Smooth muscle cell (in vitro differentiated cells): Measurements from ENCODE around the gene STK11IP. TPM values are rescaled to one million over a fixed set of nuclear protein-coding genes. Genes with fewer than 3 reads are reported as not detected.

Experiments
- DNase-seq: peaks from one replicate; lab custom pipeline; 2025; ENCODE audit not compliant: unreplicated experiment; lab: John Stamatoyannopoulos, UW
- H2AFZ ChIP-seq: fragments of 200-600 bp; sonication (generic); 2 replicates; pipeline ENCODE4 v1.6.0; 2016; ENCODE audit warnings: antibody characterized with exemption, low read depth, mild to moderate bottlenecking
- H3F3A ChIP-seq: fragments of 200-600 bp; sonication (generic); 2 replicates; pipeline ENCODE4 v1.6.0; 2017; ENCODE audit warnings: antibody characterized with exemption, low read depth
- H3K27ac ChIP-seq: fragments of 200-600 bp; sonication (generic); 2 replicates; pipeline ENCODE4 v1.5.1; 2016; ENCODE audit warnings: low read depth, mild to moderate bottlenecking
- H3K27me3 ChIP-seq: fragments of 200-600 bp; sonication (generic); 2 replicates; pipeline ENCODE4 v1.6.1; 2016; ENCODE audit warnings: low read depth, mild to moderate bottlenecking
- H3K36me3 ChIP-seq: fragments of 200-600 bp; sonication (generic); 2 replicates; pipeline ENCODE4 v1.5.1; 2016; ENCODE audit warnings: low read depth
- H3K4me1 ChIP-seq: fragments of 200-600 bp; sonication (generic); 2 replicates; pipeline ENCODE4 v1.5.1; 2016; ENCODE audit warnings: low read depth
- H3K4me2 ChIP-seq: fragments of 200-600 bp; sonication (generic); 2 replicates; pipeline ENCODE4 v1.6.0; 2016; ENCODE audit warnings: mild to moderate bottlenecking
- H3K4me3 ChIP-seq: fragments of 200-600 bp; sonication (generic); 2 replicates; pipeline ENCODE4 v1.5.1; 2016; ENCODE audit warnings: mild to moderate bottlenecking
- H3K79me2 ChIP-seq: fragments of 200-600 bp; sonication (generic); 2 replicates; pipeline ENCODE4 v1.6.0; 2016; ENCODE audit warnings: low read depth, mild to moderate bottlenecking
- H3K9ac ChIP-seq: fragments of 200-600 bp; sonication (generic); 2 replicates; pipeline ENCODE4 v1.6.0; 2016; ENCODE audit warnings: low read depth
- H3K9me3 ChIP-seq: fragments of 200-600 bp; sonication (generic); replicated peaks from 2 replicates; pipeline ENCODE4 v1.5.1; 2016; ENCODE audit warnings: low read depth
- H4K20me1 ChIP-seq: fragments of 200-600 bp; sonication (generic); 2 replicates; pipeline ENCODE4 v1.6.0; 2016; ENCODE audit warnings: low read depth
- CTCF ChIP-seq: fragments of 200-600 bp; sonication (generic); IDR thresholded peaks from 2 replicates; pipeline ENCODE4 v1.5.1; 2017; ENCODE audit warnings: borderline replicate concordance, mild to moderate bottlenecking, antibody characterized with exemption; ENCODE audit not compliant: insufficient read depth, poor library complexity, severe bottlenecking
- WGBS: methylation state at CpG from one replicate; pipeline ENCODE4 v1.1.7; 2016; ENCODE audit warnings: low lambda C conversion rate; 5-methylcytosine and 5-hydroxymethylcytosine counted together
- microRNA-seq: library from miRNA; unstranded; fragments of <30 nt; microRNA quantifications from one replicate; pipeline ENCODE4, GENCODE V29; 2016; ENCODE audit warnings: borderline number of aligned reads
- polyA plus RNA-seq: library from polyadenylated mRNA; unstranded; fragments of >200 nt; fragmentation: Nextera tagmentation; extraction: Ambion mirVana; gene quantifications from 2 replicates; pipeline ENCODE4 v1.2.1, GENCODE V29; 2016
- small RNA-seq: library from RNA; depleted of rRNA; stranded (forward); fragments of <200 nt; gene quantifications from one replicate; pipeline ENCODE3, GENCODE V24; 2014
- total RNA-seq: library from RNA; depleted of rRNA; stranded (reverse); fragments of >200 nt; gene quantifications from 2 replicates; pipeline ENCODE4 v1.2.3, GENCODE V29; 2014

Gene STK11IP
- total and polyA plus RNA-seq, 2 experiments from 2014 or later = 10.2 to 13.6 TPM

GRCh38 chr2:219664944-219665343 is 67.3 kb downstream of the STK11IP start:
- Histone ChIP-seq H3F3A (no peaks in the 10 kb centered on the region), H3K4me3 (no peak overlapping the region), H2AFZ (no peak overlapping the region), H3K9ac (no peak overlapping the region), H3K36me3 (no peaks in the 10 kb centered on the region), H3K4me2 (no peak overlapping the region), H3K9me3 (no peaks in the 10 kb centered on the region), H3K27me3 (no peaks in the 10 kb centered on the region), H3K79me2 (no peaks in the 10 kb centered on the region), H3K4me1 (no peaks in the 10 kb centered on the region), H4K20me1 (no peaks in the 10 kb centered on the region), H3K27ac (no peak overlapping the region)
- no peak for DNase-seq
- no peak for TF ChIP-seq CTCF
- 36% methylated on average over 4 of the region's 4 CpGs for WGBS

DNA sequence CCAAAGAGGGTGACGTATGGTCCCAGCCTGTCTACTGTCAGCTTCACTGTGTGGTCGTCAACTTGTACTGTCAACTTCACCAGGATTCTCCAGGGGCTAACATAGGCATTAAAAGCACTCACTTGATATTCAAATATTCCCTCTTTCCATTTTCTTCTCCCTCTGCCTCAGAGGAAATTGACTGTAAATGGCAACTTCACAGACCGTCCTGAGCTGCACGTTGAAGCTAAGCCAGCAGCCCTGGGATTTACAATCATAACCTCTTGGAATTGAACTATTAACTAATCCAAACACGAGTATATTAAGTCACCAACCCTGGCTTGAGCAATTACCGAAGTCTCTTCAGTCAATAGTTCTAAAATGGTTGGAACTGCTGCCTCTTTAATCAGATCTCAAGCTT is 68.3 kb downstream of the STK11IP start:
- no peaks in the 10 kb centered on the region for H3F3A ChIP-seq
- no peaks in the 10 kb centered on the region for H3K27me3 ChIP-seq
- no peaks in the 10 kb centered on the region for H4K20me1 ChIP-seq
- H3K79me2 ChIP-seq = no peaks in the 10 kb centered on the region
- DNase-seq = no peak
- no peak overlapping the region for H3K9ac ChIP-seq
- H3K36me3 ChIP-seq = no peaks in the 10 kb centered on the region
- no peak overlapping the region for H3K4me3 ChIP-seq
- no peak for TF ChIP-seq CTCF
- H3K27ac ChIP-seq = no peak overlapping the region
- H2AFZ ChIP-seq = no peak overlapping the region
- H3K9me3 ChIP-seq = no peaks in the 10 kb centered on the region
- 79% methylated on average over 6 of the region's 6 CpGs for WGBS
- no peak overlapping the region for H3K4me2 ChIP-seq
- no peaks in the 10 kb centered on the region for H3K4me1 ChIP-seq

Small RNA genes within 50 kb of the gene (microRNA-seq; reads per million reads assigned to microRNA genes)
- gene MIR3132 = not detected

Small RNA genes within 50 kb of the gene (small RNA-seq; reads per million reads assigned to genes)
- gene MIR3132 = not detected
- gene RN7SKP213 = not detected

Other genes with a start within 250 kb of the STK11IP start
- 24.9 and 137 TPM in 2 replicates for gene DNPEP, start 209.9 kb upstream of the STK11IP start, total RNA-seq
- gene DNPEP, start 209.9 kb upstream of the STK11IP start, polyA plus RNA-seq = 48.1 and 61.8 TPM in 2 replicates
- 103 and 127 TPM in 2 replicates for gene DES, start 179.5 kb upstream of the STK11IP start, total RNA-seq
- 106 and 109 TPM in 2 replicates for gene DES, start 179.5 kb upstream of the STK11IP start, polyA plus RNA-seq
- gene SPEG, start 163.0 kb upstream of the STK11IP start, total RNA-seq = 14.9 and 38.8 TPM in 2 replicates
- 37.8 and 40.5 TPM in 2 replicates for gene SPEG, start 163.0 kb upstream of the STK11IP start, polyA plus RNA-seq
- gene GMPPA, start 99.0 kb upstream of the STK11IP start, total RNA-seq = 52.2 and 59.3 TPM in 2 replicates
- 77.8 and 81.7 TPM in 2 replicates for gene GMPPA, start 99.0 kb upstream of the STK11IP start, polyA plus RNA-seq
- 0.49 TPM in 1 of 2 replicates, not detected in the other for gene ASIC4, start 83.4 kb upstream of the STK11IP start, total RNA-seq
- 0.32 and 1.7 TPM in 2 replicates for gene ASIC4, start 83.4 kb upstream of the STK11IP start, polyA plus RNA-seq
- 141 and 156 TPM in 2 replicates for gene CHPF, start 54.0 kb upstream of the STK11IP start, total RNA-seq
- gene CHPF, start 54.0 kb upstream of the STK11IP start, polyA plus RNA-seq = 319 and 344 TPM in 2 replicates
- 3.3 and 6.9 TPM in 2 replicates for gene TMEM198, start 53.8 kb upstream of the STK11IP start, total RNA-seq
- 3.3 and 8.5 TPM in 2 replicates for gene TMEM198, start 53.8 kb upstream of the STK11IP start, polyA plus RNA-seq
- 47.1 and 71.9 TPM in 2 replicates for gene OBSL1, start 26.3 kb upstream of the STK11IP start, total RNA-seq
- 51.1 and 67.9 TPM in 2 replicates for gene OBSL1, start 26.3 kb upstream of the STK11IP start, polyA plus RNA-seq
- gene INHA, start 25.5 kb upstream of the STK11IP start, total RNA-seq = 2.4 and 4.0 TPM in 2 replicates
- gene INHA, start 25.5 kb upstream of the STK11IP start, polyA plus RNA-seq = 4.3 and 16.7 TPM in 2 replicates
- gene SLC4A3, start 29.8 kb downstream of the STK11IP start, total RNA-seq = 3.4 and 4.9 TPM in 2 replicates
- 12.1 and 13.6 TPM in 2 replicates for gene SLC4A3, start 29.8 kb downstream of the STK11IP start, polyA plus RNA-seq